Measurements from ENCODE around the gene YIPF3.

The YIPF3 gene

DNA sequence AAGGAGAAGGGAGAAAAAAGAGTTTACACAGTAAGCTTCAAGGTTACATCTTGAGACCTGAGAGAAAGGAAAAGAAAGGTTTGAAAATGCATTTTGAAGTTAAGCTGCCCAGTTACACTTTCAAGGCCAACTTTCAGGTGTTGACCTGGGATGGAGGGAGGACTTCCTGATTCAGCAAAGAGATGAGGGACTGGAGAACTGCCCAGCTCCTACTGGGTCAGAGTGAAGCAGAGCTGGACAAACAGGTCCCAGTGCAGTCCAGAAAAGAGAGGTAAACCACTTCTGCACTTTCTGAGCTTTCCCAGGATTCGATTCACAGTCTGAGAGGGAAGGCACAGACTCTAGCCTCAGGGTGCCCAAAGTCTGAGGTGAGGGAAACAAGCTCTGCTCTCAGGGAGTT lies 45.3 kb downstream of the YIPF3 start:
- TF ChIP-seq POLR2AphosphoS5 (IDR thresholded peaks at IDR 0.05; ENCODE audit: low read depth) (no peak), GABPA (IDR thresholded peaks at IDR 0.05; ENCODE audit: low read depth) (no peak), SPI1 (IDR thresholded peaks at IDR 0.05; ENCODE audit: borderline replicate concordance, low read depth) (no peak)
- TF ChIP-seq, protein P1, sequence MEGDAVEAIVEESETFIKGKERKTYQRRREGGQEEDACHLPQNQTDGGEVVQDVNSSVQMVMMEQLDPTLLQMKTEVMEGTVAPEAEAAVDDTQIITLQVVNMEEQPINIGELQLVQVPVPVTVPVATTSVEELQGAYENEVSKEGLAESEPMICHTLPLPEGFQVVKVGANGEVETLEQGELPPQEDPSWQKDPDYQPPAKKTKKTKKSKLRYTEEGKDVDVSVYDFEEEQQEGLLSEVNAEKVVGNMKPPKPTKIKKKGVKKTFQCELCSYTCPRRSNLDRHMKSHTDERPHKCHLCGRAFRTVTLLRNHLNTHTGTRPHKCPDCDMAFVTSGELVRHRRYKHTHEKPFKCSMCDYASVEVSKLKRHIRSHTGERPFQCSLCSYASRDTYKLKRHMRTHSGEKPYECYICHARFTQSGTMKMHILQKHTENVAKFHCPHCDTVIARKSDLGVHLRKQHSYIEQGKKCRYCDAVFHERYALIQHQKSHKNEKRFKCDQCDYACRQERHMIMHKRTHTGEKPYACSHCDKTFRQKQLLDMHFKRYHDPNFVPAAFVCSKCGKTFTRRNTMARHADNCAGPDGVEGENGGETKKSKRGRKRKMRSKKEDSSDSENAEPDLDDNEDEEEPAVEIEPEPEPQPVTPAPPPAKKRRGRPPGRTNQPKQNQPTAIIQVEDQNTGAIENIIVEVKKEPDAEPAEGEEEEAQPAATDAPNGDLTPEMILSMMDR (IDR thresholded peaks at IDR 0.05; ENCODE audit: insufficient read depth, low read length), result no peak
- TF ChIP-seq, protein P2, sequence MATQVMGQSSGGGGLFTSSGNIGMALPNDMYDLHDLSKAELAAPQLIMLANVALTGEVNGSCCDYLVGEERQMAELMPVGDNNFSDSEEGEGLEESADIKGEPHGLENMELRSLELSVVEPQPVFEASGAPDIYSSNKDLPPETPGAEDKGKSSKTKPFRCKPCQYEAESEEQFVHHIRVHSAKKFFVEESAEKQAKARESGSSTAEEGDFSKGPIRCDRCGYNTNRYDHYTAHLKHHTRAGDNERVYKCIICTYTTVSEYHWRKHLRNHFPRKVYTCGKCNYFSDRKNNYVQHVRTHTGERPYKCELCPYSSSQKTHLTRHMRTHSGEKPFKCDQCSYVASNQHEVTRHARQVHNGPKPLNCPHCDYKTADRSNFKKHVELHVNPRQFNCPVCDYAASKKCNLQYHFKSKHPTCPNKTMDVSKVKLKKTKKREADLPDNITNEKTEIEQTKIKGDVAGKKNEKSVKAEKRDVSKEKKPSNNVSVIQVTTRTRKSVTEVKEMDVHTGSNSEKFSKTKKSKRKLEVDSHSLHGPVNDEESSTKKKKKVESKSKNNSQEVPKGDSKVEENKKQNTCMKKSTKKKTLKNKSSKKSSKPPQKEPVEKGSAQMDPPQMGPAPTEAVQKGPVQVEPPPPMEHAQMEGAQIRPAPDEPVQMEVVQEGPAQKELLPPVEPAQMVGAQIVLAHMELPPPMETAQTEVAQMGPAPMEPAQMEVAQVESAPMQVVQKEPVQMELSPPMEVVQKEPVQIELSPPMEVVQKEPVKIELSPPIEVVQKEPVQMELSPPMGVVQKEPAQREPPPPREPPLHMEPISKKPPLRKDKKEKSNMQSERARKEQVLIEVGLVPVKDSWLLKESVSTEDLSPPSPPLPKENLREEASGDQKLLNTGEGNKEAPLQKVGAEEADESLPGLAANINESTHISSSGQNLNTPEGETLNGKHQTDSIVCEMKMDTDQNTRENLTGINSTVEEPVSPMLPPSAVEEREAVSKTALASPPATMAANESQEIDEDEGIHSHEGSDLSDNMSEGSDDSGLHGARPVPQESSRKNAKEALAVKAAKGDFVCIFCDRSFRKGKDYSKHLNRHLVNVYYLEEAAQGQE (IDR thresholded peaks at IDR 0.05; ENCODE audit: insufficient replicate concordance, low read depth), result no peak
- no peaks in the 10 kb centered on the region for H3K27me3 ChIP-seq (ENCODE audit: insufficient read depth, poor library complexity, severe bottlenecking)
- no peak overlapping the region for H3K4me3 ChIP-seq (replicated peaks; ENCODE audit: insufficient read depth, low read length)
- H3K27ac ChIP-seq (replicated peaks), result no peak overlapping the region
- DNase-seq (ENCODE audit: low read depth in 1 of 2, low spot score in 1 of 2), result no peak

DNA sequence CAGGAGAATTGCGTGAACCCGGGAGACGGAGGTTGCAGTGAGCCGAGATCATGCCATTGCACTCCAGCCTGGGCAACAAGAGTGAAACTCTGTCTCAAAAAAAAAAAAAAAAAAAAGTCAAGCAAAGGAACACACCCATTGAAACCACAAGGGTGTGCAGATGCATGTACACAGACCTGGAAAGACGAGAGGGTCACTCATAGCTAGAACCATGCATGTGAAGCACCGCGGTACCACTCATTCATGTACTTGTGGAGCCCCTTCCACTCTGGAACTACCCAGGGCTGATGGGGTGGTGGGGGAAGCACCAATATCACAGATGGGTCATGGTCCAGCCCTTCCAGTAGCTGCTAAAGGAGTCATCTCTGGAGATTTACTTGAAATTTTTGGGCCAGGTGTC lies 46.8 kb downstream of the YIPF3 start:
- Histone ChIP-seq H3K27ac (replicated peaks) (no peak overlapping the region), H3K27me3 (ENCODE audit: insufficient read depth, poor library complexity, severe bottlenecking) (no peaks in the 10 kb centered on the region), H3K4me3 (replicated peaks; ENCODE audit: insufficient read depth, low read length) (no peak overlapping the region)
- no peak for DNase-seq (ENCODE audit: low read depth in 1 of 2, low spot score in 1 of 2)
- no peak for TF ChIP-seq POLR2AphosphoS5 (IDR thresholded peaks at IDR 0.05; ENCODE audit: low read depth)
- TF ChIP-seq, protein P1 (IDR thresholded peaks at IDR 0.05; ENCODE audit: insufficient read depth, low read length), result no peak
- no peak for TF ChIP-seq GABPA (IDR thresholded peaks at IDR 0.05; ENCODE audit: low read depth)
- no peak for TF ChIP-seq SPI1 (IDR thresholded peaks at IDR 0.05; ENCODE audit: borderline replicate concordance, low read depth)
- TF ChIP-seq, protein P2 (IDR thresholded peaks at IDR 0.05; ENCODE audit: insufficient replicate concordance, low read depth), result no peak

DNA sequence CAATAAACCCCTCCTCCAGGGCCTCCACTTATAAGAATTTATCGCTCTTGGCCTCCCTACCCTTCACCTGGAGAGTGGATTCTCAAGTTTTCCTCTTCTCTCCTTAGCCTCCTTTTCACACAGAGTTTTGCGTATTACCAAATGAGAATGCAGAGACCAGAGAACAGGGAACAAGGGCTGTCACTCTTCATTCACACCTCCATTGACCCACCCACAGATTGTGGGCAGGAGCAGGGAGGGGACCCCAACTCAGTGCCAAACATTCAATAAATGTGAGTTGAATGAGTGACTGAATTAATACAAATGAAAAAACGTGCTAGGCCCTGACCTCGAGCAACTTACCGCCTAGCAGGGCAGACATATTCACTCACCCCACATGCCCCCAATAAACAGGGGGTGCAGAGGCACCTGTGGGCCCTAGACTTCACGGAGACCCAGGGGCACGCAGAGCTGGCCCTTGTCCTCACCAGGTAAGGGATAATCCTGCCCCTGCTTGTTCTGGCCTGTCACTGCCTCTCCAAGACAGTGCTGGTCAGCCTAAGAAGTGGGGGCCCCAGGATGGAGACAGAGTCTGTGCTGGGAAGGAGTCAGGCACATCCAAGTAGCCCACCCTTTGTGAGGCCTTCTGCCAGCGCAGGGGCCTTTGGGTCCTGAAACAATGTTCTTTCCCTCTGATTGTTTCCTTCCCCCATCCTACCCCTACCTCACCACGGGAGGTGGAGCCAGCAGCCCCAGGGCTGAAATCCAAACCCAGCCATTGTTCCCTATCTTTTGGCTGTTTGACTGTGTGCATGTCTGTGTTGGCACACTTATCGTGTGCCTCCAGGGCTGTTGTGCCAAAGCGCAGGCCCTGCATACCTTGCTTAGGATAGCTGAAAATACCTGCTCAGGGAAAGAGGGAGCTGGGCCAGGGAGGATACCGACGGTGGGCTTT lies 47.7 kb downstream of the YIPF3 start:
- Histone ChIP-seq H3K4me3 (replicated peaks; ENCODE audit: insufficient read depth, low read length) (no peak overlapping the region), H3K27me3 (ENCODE audit: insufficient read depth, poor library complexity, severe bottlenecking) (no peaks in the 10 kb centered on the region), H3K27ac (replicated peaks) (no peak overlapping the region)
- DNase-seq (ENCODE audit: low read depth in 1 of 2, low spot score in 1 of 2), result no peak
- TF ChIP-seq POLR2AphosphoS5 (IDR thresholded peaks at IDR 0.05; ENCODE audit: low read depth), result no peak
- no peak for TF ChIP-seq GABPA (IDR thresholded peaks at IDR 0.05; ENCODE audit: low read depth)
- TF ChIP-seq, protein P2 (IDR thresholded peaks at IDR 0.05; ENCODE audit: insufficient replicate concordance, low read depth), result no peak
- TF ChIP-seq SPI1 (IDR thresholded peaks at IDR 0.05; ENCODE audit: borderline replicate concordance, low read depth), result no peak
- TF ChIP-seq, protein P1 (IDR thresholded peaks at IDR 0.05; ENCODE audit: insufficient read depth, low read length), result no peak

Measured in HL-60 (cell line).